HepG2 (cell line): ENCODE measurements around the gene UHMK1. TPM values are rescaled to one million over a fixed set of nuclear protein-coding genes. Genes with fewer than 3 reads are reported as not detected.

ENCODE experiments used
- ATAC-seq: fragments of 200-7000 bp; cut with Tn5 transposase; 3 replicates; pipeline ENCODE4 v1.9.1; 2020; ENCODE audit warnings: mild to moderate bottlenecking, moderate library complexity
- BruUV-seq: library from RNA; stranded (reverse); fragments of 400-500 nt; replicated peaks from 2 replicates; lab custom pipeline; 2021; lab: Mats Ljungman, UMichigan
- CTCF ChIA-PET: fragments of 300-600 bp; formaldehyde crosslinking; extraction: SDS; loops from one replicate; lab custom pipeline; 2021; ENCODE audit warnings: low total read pairs, inconsistent platforms, low intra/inter-chr PET ratio; lab: Yijun Ruan, JAX
- POLR2A ChIA-PET: fragments of 350-600 bp; sonication (Branson Sonifier 250); formaldehyde crosslinking; loops from one replicate; lab custom pipeline; 2020; ENCODE audit warnings: antibody characterized with exemption, inconsistent platforms; lab: Yijun Ruan, JAX
- DNase-seq: peaks from one replicate; pipeline ENCODE4 v3.0.0-alpha.2; 2015; ENCODE audit warnings: low spot score
- FAIRE-seq: peaks from 3 replicates; lab custom pipeline; 2011; peaks lifted over from hg19 to GRCh38; lab: Jason Lieb, UNC
- H2AFZ ChIP-seq: one replicate; pipeline ENCODE4 v1.6.1; 2011; ENCODE audit warnings: low read length, inconsistent platforms
- H3K27ac ChIP-seq: fragments of 300-600 bp; 3 replicates; pipeline ENCODE4 v1.8.0; 2011; ENCODE audit warnings: mixed run types, mild to moderate bottlenecking, mixed read lengths, low read length, inconsistent platforms; ENCODE audit not compliant: insufficient read depth; ENCODE audit errors: extremely low read length
- H3K27me3 ChIP-seq, 2 experiments: fragments of 200-600 bp in 1 of 2; 2 replicates in 1 of 2; 3 replicates in 1 of 2; pipeline versions ENCODE4 v1.6.0 to v1.8.0; 2011; ENCODE audit warnings: low read length in 2 of 2, mild to moderate bottlenecking in 2 of 2, moderate library complexity in 2 of 2, inconsistent platforms in 1 of 2; ENCODE audit not compliant: insufficient read depth in 2 of 2, control insufficient read depth in 1 of 2
- H3K36me3 ChIP-seq, 2 experiments: fragments of 200-600 bp in 1 of 2; replicated peaks in 1 of 2; 2 replicates in 1 of 2; 3 replicates in 1 of 2; pipeline versions ENCODE4 v1.5.1 to v1.8.0; 2011; ENCODE audit warnings: low read length in 2 of 2, inconsistent platforms in 1 of 2; ENCODE audit not compliant: insufficient read depth in 2 of 2, control insufficient read depth in 1 of 2
- H3K4me1 ChIP-seq: 2 replicates; pipeline ENCODE4 v1.5.1; 2012; ENCODE audit warnings: low read length, inconsistent platforms; ENCODE audit not compliant: insufficient read depth
- H3K4me2 ChIP-seq: 2 replicates; pipeline ENCODE4 v1.6.0; 2011; ENCODE audit warnings: low read depth, low read length, inconsistent platforms
- H3K4me3 ChIP-seq, 3 experiments: fragments of 200-600 bp in 1 of 3; sonication (generic), shearing (Covaris generic) in 1 of 3; replicated peaks in 1 of 3; 2 replicates each; pipeline ENCODE4 v1.5.1; 2011 to 2016; ENCODE audit warnings: low read length in 3 of 3, inconsistent platforms in 2 of 3, low read depth in 2 of 3, mild to moderate bottlenecking in 2 of 3, control low read depth in 1 of 3, mixed read lengths in 1 of 3; ENCODE audit not compliant: insufficient read depth in 1 of 3
- H3K79me2 ChIP-seq: one replicate; pipeline ENCODE4 v1.6.1; 2011; ENCODE audit warnings: low read length, inconsistent platforms; ENCODE audit not compliant: insufficient read depth
- H3K9ac ChIP-seq: 2 replicates; pipeline ENCODE4 v1.6.0; 2011; ENCODE audit warnings: mild to moderate bottlenecking, low read depth, low read length, inconsistent platforms; ENCODE audit not compliant: insufficient read depth
- H3K9me3 ChIP-seq: 2 replicates; pipeline ENCODE4 v1.5.1; 2012; ENCODE audit warnings: mild to moderate bottlenecking, low read length
- H4K20me1 ChIP-seq: 2 replicates; pipeline ENCODE4 v1.6.0; 2011; ENCODE audit warnings: inconsistent platforms, mild to moderate bottlenecking, low read length, moderate library complexity; ENCODE audit not compliant: insufficient read depth
- ASH2L ChIP-seq: fragments of 300-600, 200-600 bp; sonication (generic); IDR thresholded peaks from 2 replicates; pipeline ENCODE4 v1.7.0; 2017; ENCODE audit warnings: low read depth, mild to moderate bottlenecking, moderate library complexity, mixed read lengths, low read length; ENCODE audit not compliant: insufficient read length
- HMGA1 ChIP-seq: sonication (generic); formaldehyde crosslinking; conservative IDR thresholded peaks from 2 replicates; pipeline ENCODE4 v1.4.0; 2020; ENCODE audit warnings: missing genetic modification reagents
- JUND ChIP-seq: sonication (generic); formaldehyde crosslinking; IDR thresholded peaks from 2 replicates; pipeline ENCODE4 v1.8.0; 2022; ENCODE audit warnings: mild to moderate bottlenecking, missing genetic modification reagents
- SCMH1 ChIP-seq: sonication (generic); formaldehyde crosslinking; IDR thresholded peaks from 2 replicates; pipeline ENCODE4 v1.9.0; 2021; ENCODE audit warnings: missing genetic modification reagents, mild to moderate bottlenecking, borderline replicate concordance
- SMAD3 ChIP-seq: sonication (generic); formaldehyde crosslinking; IDR thresholded peaks from 2 replicates; pipeline ENCODE4 v1.4.0; 2020; ENCODE audit warnings: missing genetic modification reagents
- SMYD3 ChIP-seq: sonication (generic); formaldehyde crosslinking; IDR thresholded peaks from 2 replicates; pipeline ENCODE4 v1.8.1; 2023; ENCODE audit warnings: mild to moderate bottlenecking, missing genetic modification reagents
- ZBTB38 ChIP-seq: sonication (generic); formaldehyde crosslinking; IDR thresholded peaks from 2 replicates; pipeline ENCODE4 v1.5.1; 2020; ENCODE audit warnings: mild to moderate bottlenecking, missing genetic modification reagents
- ZC3H13 ChIP-seq: sonication (generic); formaldehyde crosslinking; IDR thresholded peaks from 2 replicates; pipeline ENCODE4 v1.8.1; 2023; ENCODE audit warnings: mild to moderate bottlenecking, missing genetic modification reagents, moderate library complexity
- ZNF234 ChIP-seq: sonication (generic); formaldehyde crosslinking; conservative IDR thresholded peaks from 2 replicates; pipeline ENCODE4 v1.5.1; 2020; ENCODE audit warnings: mild to moderate bottlenecking, missing genetic modification reagents
- ZNF367 ChIP-seq: sonication (generic); formaldehyde crosslinking; IDR thresholded peaks from 2 replicates; pipeline ENCODE4 v1.4.0; 2020; ENCODE audit warnings: missing genetic modification reagents, borderline replicate concordance
- ZNF552 ChIP-seq: sonication (generic); formaldehyde crosslinking; IDR thresholded peaks from 2 replicates; pipeline ENCODE4 v1.9.0; 2022; ENCODE audit warnings: missing genetic modification reagents, mild to moderate bottlenecking, borderline replicate concordance
- ZNF598 ChIP-seq: sonication (generic); formaldehyde crosslinking; IDR thresholded peaks from 2 replicates; pipeline ENCODE4 v1.5.1; 2020; ENCODE audit warnings: mild to moderate bottlenecking, missing genetic modification reagents, borderline replicate concordance
- ZNF615 ChIP-seq: sonication (generic); formaldehyde crosslinking; IDR thresholded peaks from 2 replicates; pipeline ENCODE4 v1.5.0; 2020; ENCODE audit warnings: mild to moderate bottlenecking, missing genetic modification reagents, borderline replicate concordance
- ZSCAN22 ChIP-seq: sonication (generic); formaldehyde crosslinking; IDR thresholded peaks from 2 replicates; pipeline ENCODE4 v1.4.0; 2020; ENCODE audit warnings: mild to moderate bottlenecking, missing genetic modification reagents
- WGBS: methylation state at CpG from one replicate; pipeline ENCODE4 v1.1.6; 2017; ENCODE audit warnings: low lambda C conversion rate; 5-methylcytosine and 5-hydroxymethylcytosine counted together
- in situ Hi-C: cut with HindIII; loops from 2 replicates; pipeline ENCODE4 v1.10.0; 2017; ENCODE audit warnings: low pct_unique_long_range_greater_than_20kb; ENCODE audit not compliant: extremely low pct_ligation_motif_present
- intact Hi-C: fragments of 100-400 bp; cut with micrococcal nuclease; formaldehyde crosslinking; loops from one replicate; pipeline ENCODE4 v1.10.0; 2022; ENCODE audit not compliant: unreplicated experiment
- polyA plus RNA-seq, 8 experiments: library from polyadenylated mRNA; depleted of rRNA in 3 of 8; stranded (reverse) in 7 of 8; unstranded in 1 of 8; fragments of >200 nt; fragmentation: Illumina TruSeq in 4 of 8; extraction: Trizol in 4 of 8; gene quantifications; 2 replicates each; pipeline versions ENCODE4 v1.2.1 to v1.2.3, GENCODE V29; 2011 to 2016; ENCODE audit warnings: low read depth in 4 of 8, missing spikeins in 1 of 8, mixed read lengths in 1 of 8; ENCODE audit not compliant: insufficient read depth in 1 of 8
- total RNA-seq, 5 experiments: library from RNA; depleted of rRNA; stranded (reverse); fragments of >200 nt; fragmentation: Illumina TruSeq; extraction: Trizol; gene quantifications; 2 replicates each; pipeline ENCODE4 v1.2.3, GENCODE V29; 2016; ENCODE audit warnings: low read depth in 1 of 5
- TF ChIP-seq, protein P1 (sequence below), 2 experiments: fragments of 450-650 bp in 1 of 2; sonication (generic) in 1 of 2; formaldehyde crosslinking; IDR thresholded peaks; 2 replicates each; pipeline versions ENCODE4 v1.5.0 to v1.8.0; 2020 to 2022; ENCODE audit warnings: mild to moderate bottlenecking in 1 of 2, missing genetic modification reagents in 1 of 2
- TF ChIP-seq, protein P2 (sequence below): IDR thresholded peaks from 2 replicates; pipeline ENCODE4 v1.4.0; 2020; ENCODE audit warnings: mild to moderate bottlenecking, missing genetic modification reagents

UHMK1 gene
- total and polyA plus RNA-seq, 2 of the 13 experiments (the other 11 are each of a cell fraction or from before 2014, with no cell fraction given) = 12.9 to 20.0 TPM

DNA sequence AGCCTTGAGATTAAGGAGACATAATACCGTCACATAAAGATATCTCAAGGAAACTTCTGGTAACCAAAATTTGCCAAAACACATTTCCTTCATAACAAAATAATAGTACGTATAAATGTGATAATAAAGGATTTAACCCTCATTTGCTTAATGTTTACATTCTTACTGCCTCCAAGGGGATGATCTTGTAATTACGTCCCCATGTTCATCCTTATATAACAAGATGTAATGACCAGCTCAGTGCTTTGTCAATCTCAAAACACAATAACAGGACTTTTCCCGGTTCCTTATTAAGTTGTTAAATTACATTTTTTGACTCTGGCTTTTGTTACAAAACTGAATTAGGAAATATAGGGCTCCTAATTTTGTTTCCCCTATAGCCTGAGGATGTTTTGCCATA, 41.3 kb upstream of the UHMK1 start:
- BruUV-seq = no TSS peak
- Histone ChIP-seq H3K4me2 (no peak overlapping the region), H3K4me3 (no peak overlapping the region), H2AFZ (no peak overlapping the region), H3K79me2 (no peaks in the 10 kb centered on the region), H3K36me3 (no peaks in the 10 kb centered on the region), H3K27ac (no peak overlapping the region), H3K9me3 (no peaks in the 10 kb centered on the region), H3K27me3 (no peaks in the 10 kb centered on the region), H3K4me1 (no peaks in the 10 kb centered on the region), H3K9ac (no peak overlapping the region), H4K20me1 (no peaks in the 10 kb centered on the region)
- TF ChIP-seq, protein P1, sequence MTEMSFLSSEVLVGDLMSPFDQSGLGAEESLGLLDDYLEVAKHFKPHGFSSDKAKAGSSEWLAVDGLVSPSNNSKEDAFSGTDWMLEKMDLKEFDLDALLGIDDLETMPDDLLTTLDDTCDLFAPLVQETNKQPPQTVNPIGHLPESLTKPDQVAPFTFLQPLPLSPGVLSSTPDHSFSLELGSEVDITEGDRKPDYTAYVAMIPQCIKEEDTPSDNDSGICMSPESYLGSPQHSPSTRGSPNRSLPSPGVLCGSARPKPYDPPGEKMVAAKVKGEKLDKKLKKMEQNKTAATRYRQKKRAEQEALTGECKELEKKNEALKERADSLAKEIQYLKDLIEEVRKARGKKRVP (CRISPR knock-in tag; IDR thresholded peaks at IDR 0.05) = no peak
- TF ChIP-seq ZNF552 (CRISPR knock-in tag) (no peak), ZNF234 (CRISPR knock-in tag) (no peak), ZSCAN22 (no peak), ZBTB38 (no peak)
- no peak for FAIRE-seq
- in situ Hi-C loops = no loop called here
- no peak for ATAC-seq
- WGBS = 49% methylated on average over 4 of the region's 4 CpGs
- POLR2A ChIA-PET = no interaction called here
- no peak for DNase-seq
- CTCF ChIA-PET = no interaction called here
- intact Hi-C loops = no loop called here

DNA sequence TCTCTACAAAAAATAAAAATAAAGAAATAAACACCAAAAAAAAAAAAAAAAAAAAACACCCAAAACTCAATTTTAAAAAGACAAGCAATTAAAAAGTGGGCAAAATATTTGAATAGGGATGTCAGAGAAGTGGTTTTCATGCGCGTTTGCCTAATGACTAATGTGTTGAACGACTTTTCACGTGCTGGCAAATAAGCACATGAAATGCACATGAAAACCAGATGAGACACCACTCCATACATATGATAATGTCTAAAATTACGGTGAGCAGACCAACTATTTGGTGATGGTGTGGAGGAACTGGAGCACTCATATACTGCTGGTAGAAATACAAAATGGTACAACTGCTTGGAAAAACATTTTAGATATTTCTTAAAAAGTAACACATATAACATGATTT, 39.4 kb upstream of the UHMK1 start:
- Histone ChIP-seq H3K79me2 (no peaks in the 10 kb centered on the region), H3K36me3 (no peaks in the 10 kb centered on the region), H3K9ac (no peak overlapping the region), H2AFZ (no peak overlapping the region), H3K27ac (no peak overlapping the region), H3K4me1 (no peaks in the 10 kb centered on the region), H3K4me3 (no peak overlapping the region), H3K4me2 (no peak overlapping the region), H3K9me3 (no peaks in the 10 kb centered on the region), H4K20me1 (no peaks in the 10 kb centered on the region), H3K27me3 (no peaks in the 10 kb centered on the region)
- WGBS = 37% methylated on average over 5 of the region's 5 CpGs
- ChIA-PET POLR2A (no interaction called here), CTCF (no interaction called here)
- no TSS peak for BruUV-seq
- no peak for DNase-seq
- no peak for ATAC-seq
- no peak for FAIRE-seq
- intact Hi-C loops (no loop called here), in situ Hi-C loops (no loop called here)
- TF ChIP-seq ZNF598 (CRISPR knock-in tag) (no peak), HMGA1 (CRISPR knock-in tag) (no peak), SCMH1 (CRISPR knock-in tag) (no peak), SMYD3 (no peak), ZC3H13 (CRISPR knock-in tag) (no peak), SMAD3 (CRISPR knock-in tag) (no peak), ZNF367 (CRISPR knock-in tag) (no peak), JUND (CRISPR knock-in tag) (no peak), ASH2L (no peak), ZNF615 (no peak)
- TF ChIP-seq, protein P2, sequence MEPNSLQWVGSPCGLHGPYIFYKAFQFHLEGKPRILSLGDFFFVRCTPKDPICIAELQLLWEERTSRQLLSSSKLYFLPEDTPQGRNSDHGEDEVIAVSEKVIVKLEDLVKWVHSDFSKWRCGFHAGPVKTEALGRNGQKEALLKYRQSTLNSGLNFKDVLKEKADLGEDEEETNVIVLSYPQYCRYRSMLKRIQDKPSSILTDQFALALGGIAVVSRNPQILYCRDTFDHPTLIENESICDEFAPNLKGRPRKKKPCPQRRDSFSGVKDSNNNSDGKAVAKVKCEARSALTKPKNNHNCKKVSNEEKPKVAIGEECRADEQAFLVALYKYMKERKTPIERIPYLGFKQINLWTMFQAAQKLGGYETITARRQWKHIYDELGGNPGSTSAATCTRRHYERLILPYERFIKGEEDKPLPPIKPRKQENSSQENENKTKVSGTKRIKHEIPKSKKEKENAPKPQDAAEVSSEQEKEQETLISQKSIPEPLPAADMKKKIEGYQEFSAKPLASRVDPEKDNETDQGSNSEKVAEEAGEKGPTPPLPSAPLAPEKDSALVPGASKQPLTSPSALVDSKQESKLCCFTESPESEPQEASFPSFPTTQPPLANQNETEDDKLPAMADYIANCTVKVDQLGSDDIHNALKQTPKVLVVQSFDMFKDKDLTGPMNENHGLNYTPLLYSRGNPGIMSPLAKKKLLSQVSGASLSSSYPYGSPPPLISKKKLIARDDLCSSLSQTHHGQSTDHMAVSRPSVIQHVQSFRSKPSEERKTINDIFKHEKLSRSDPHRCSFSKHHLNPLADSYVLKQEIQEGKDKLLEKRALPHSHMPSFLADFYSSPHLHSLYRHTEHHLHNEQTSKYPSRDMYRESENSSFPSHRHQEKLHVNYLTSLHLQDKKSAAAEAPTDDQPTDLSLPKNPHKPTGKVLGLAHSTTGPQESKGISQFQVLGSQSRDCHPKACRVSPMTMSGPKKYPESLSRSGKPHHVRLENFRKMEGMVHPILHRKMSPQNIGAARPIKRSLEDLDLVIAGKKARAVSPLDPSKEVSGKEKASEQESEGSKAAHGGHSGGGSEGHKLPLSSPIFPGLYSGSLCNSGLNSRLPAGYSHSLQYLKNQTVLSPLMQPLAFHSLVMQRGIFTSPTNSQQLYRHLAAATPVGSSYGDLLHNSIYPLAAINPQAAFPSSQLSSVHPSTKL = no peak
